ENCODE measurements around the gene AGR3.
"Not testable (repeated sequence)": the region's sequence is repeated elsewhere in the genome, so short reads cannot be mapped to it uniquely, and the experiment has no call there.

Gene AGR3

GRCh38 chr7:16891874-16892643 is 10.3 kb upstream of the AGR3 start:
- no peak for DNase-seq (ENCODE audit: low read depth in 2 of 2)

- DNase-seq (ENCODE audit: low read depth in 2 of 2) = no peak
Measured at GRCh38 chr7:16891338-16891737, 9.6 kb upstream of the AGR3 start.

GRCh38 chr7:16889851-16890415 is 8.2 kb upstream of the AGR3 start:
- DNase-seq (ENCODE audit: low read depth in 2 of 2) = no peak

- DNase-seq (ENCODE audit: low read depth in 2 of 2) = no peak
Measured at GRCh38 chr7:16889305-16889704, 7.5 kb upstream of the AGR3 start.

GRCh38 chr7:16883918-16884317 is 2.1 kb upstream of the AGR3 start:
- no peak for DNase-seq (ENCODE audit: low read depth in 2 of 2)

GRCh38 chr7:16880554-16880953 is 1.2 kb downstream of the AGR3 start:
- DNase-seq (ENCODE audit: low read depth in 2 of 2) = no peak

- no peak for DNase-seq (ENCODE audit: low read depth in 2 of 2)
Measured at GRCh38 chr7:16879181-16879580, 2.6 kb downstream of the AGR3 start.

GRCh38 chr7:16875861-16876260 is 5.9 kb downstream of the AGR3 start:
- DNase-seq (ENCODE audit: low read depth in 2 of 2) = no peak

GRCh38 chr7:16874066-16874465 is 7.7 kb downstream of the AGR3 start:
- no peak for DNase-seq (ENCODE audit: low read depth in 2 of 2)

GRCh38 chr7:16867328-16867727 is 14.5 kb downstream of the AGR3 start:
- DNase-seq (ENCODE audit: low read depth in 2 of 2) = no peak

GRCh38 chr7:16853189-16853588 is 28.6 kb downstream of the AGR3 start:
- not testable (repeated sequence) for DNase-seq (ENCODE audit: low read depth in 2 of 2)

GRCh38 chr7:16851829-16852228 is 30.0 kb downstream of the AGR3 start:
- DNase-seq (ENCODE audit: low read depth in 2 of 2) = no peak

GRCh38 chr7:16850614-16851466 is 30.9 kb downstream of the AGR3 start:
- no peak for DNase-seq (ENCODE audit: low read depth in 2 of 2)

- no peak for DNase-seq (ENCODE audit: low read depth in 2 of 2)
Measured at GRCh38 chr7:16849296-16850148, 32.3 kb downstream of the AGR3 start.

GRCh38 chr7:16847381-16847860 is 34.4 kb downstream of the AGR3 start:
- no peak for DNase-seq (ENCODE audit: low read depth in 2 of 2)

- no peak for DNase-seq (ENCODE audit: low read depth in 2 of 2)
Measured at GRCh38 chr7:16846601-16847165, 35.1 kb downstream of the AGR3 start.

- DNase-seq (ENCODE audit: low read depth in 2 of 2) = no peak
Measured at GRCh38 chr7:16845746-16846145, 36.0 kb downstream of the AGR3 start.

- no peak for DNase-seq (ENCODE audit: low read depth in 2 of 2)
Measured at GRCh38 chr7:16841681-16842080, 40.1 kb downstream of the AGR3 start.

GRCh38 chr7:16840094-16840493 is 41.7 kb downstream of the AGR3 start:
- no peak for DNase-seq (ENCODE audit: low read depth in 2 of 2)

GRCh38 chr7:16839646-16840045 is 42.1 kb downstream of the AGR3 start:
- no peak for DNase-seq (ENCODE audit: low read depth in 2 of 2)

GRCh38 chr7:16838891-16839290 is 42.9 kb downstream of the AGR3 start:
- no peak for DNase-seq (ENCODE audit: low read depth in 2 of 2)
